ENCODE results near the gene CDK12. TPM values are rescaled to one million over a fixed set of nuclear protein-coding genes. Genes with fewer than 3 reads are reported as not detected.
A peak's percentile ranks its signal among the peaks of the same experiment; 100 is the strongest.

The CDK12 gene
- total and polyA plus RNA-seq, 9 of the 15 experiments (the other 6 are each of a cell fraction or from before 2014, with no cell fraction given), result 3.4 to 65.6 (median 36.8) TPM

DNA sequence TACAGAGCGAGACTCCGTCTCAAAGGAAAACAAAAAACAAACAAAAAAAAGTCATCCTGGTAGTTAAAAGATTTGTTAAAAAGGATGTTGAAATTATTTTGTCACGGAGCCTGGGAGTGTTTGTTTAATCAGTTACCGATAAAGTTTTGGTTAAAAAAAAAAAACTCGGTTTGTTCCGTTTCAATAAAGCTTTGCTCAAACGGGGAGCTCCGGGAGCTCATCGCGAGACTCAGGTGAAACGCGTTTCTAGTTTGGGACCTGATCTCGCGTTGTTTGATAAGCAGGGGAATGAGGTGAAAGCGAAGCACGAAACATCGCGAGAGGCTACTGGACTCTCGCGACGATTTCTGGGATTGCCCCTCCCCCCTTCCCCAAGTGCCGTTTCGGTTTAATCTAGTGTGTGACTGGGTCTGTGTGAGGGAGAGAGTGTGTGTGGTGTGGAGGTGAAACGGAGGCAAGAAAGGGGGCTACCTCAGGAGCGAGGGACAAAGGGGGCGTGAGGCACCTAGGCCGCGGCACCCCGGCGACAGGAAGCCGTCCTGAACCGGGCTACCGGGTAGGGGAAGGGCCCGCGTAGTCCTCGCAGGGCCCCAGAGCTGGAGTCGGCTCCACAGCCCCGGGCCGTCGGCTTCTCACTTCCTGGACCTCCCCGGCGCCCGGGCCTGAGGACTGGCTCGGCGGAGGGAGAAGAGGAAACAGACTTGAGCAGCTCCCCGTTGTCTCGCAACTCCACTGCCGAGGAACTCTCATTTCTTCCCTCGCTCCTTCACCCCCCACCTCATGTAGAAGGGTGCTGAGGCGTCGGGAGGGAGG lies at the start of gene CDK12 (continued):
- TF ChIP-seq ZNF76 (CRISPR knock-in tag; IDR thresholded peaks at IDR 0.05; ENCODE audit: borderline replicate concordance) (peak; percentile 69; the same call in 1 of the 2 replicates), SIN3A (IDR thresholded peaks at IDR 0.05; ENCODE audit: borderline replicate concordance in 2 of 2, control insufficient read depth in 1 of 2, low read depth in 2 of 2, low read length in 2 of 2) (peak; percentile 89 to 96; a peak in 3 of 4 replicates), BDP1 (IDR thresholded peaks at IDR 0.05; ENCODE audit: insufficient read depth, insufficient read length) (no peak), CEBPG (CRISPR knock-in tag; IDR thresholded peaks at IDR 0.05) (no peak), CEBPG (tag; conservative IDR thresholded peaks at IDR 0.05 in 1 of 2, IDR thresholded peaks at IDR 0.05 in 1 of 2) (peak; percentile 16 to 40; a peak in 1 of 4 replicates), ERF (CRISPR knock-in tag; IDR thresholded peaks at IDR 0.05) (peak; percentile 80; the same call in 1 of the 2 replicates), POLR2G (IDR thresholded peaks at IDR 0.05; ENCODE audit: low read depth, low read length) (peak; percentile 94), POLR2AphosphoS2 (IDR thresholded peaks at IDR 0.05; ENCODE audit: low read length) (no peak), CCNT2 (IDR thresholded peaks at IDR 0.05; ENCODE audit: borderline replicate concordance, extremely low read depth, insufficient read length, low read depth, low read length) (peak; percentile 54), SIRT6 (IDR thresholded peaks at IDR 0.05; ENCODE audit: low read depth, low read length) (no peak), CREB1 (IDR thresholded peaks at IDR 0.05) (peak; percentile 57; the same call in 1 of the 2 replicates), CREB1 (CRISPR knock-in tag; IDR thresholded peaks at IDR 0.05) (no peak; the same call in none of the 2 replicates)
- TF ChIP-seq, protein P1, sequence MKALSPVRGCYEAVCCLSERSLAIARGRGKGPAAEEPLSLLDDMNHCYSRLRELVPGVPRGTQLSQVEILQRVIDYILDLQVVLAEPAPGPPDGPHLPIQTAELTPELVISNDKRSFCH (CRISPR knock-in tag; IDR thresholded peaks at IDR 0.05), result no peak
- TF ChIP-seq, protein P1 (tag; IDR thresholded peaks at IDR 0.05), result no peak
- TF ChIP-seq, protein P2, sequence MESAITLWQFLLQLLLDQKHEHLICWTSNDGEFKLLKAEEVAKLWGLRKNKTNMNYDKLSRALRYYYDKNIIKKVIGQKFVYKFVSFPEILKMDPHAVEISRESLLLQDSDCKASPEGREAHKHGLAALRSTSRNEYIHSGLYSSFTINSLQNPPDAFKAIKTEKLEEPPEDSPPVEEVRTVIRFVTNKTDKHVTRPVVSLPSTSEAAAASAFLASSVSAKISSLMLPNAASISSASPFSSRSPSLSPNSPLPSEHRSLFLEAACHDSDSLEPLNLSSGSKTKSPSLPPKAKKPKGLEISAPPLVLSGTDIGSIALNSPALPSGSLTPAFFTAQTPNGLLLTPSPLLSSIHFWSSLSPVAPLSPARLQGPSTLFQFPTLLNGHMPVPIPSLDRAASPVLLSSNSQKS (CRISPR knock-in tag; IDR thresholded peaks at IDR 0.05), result no peak
- TF ChIP-seq, protein P3, sequence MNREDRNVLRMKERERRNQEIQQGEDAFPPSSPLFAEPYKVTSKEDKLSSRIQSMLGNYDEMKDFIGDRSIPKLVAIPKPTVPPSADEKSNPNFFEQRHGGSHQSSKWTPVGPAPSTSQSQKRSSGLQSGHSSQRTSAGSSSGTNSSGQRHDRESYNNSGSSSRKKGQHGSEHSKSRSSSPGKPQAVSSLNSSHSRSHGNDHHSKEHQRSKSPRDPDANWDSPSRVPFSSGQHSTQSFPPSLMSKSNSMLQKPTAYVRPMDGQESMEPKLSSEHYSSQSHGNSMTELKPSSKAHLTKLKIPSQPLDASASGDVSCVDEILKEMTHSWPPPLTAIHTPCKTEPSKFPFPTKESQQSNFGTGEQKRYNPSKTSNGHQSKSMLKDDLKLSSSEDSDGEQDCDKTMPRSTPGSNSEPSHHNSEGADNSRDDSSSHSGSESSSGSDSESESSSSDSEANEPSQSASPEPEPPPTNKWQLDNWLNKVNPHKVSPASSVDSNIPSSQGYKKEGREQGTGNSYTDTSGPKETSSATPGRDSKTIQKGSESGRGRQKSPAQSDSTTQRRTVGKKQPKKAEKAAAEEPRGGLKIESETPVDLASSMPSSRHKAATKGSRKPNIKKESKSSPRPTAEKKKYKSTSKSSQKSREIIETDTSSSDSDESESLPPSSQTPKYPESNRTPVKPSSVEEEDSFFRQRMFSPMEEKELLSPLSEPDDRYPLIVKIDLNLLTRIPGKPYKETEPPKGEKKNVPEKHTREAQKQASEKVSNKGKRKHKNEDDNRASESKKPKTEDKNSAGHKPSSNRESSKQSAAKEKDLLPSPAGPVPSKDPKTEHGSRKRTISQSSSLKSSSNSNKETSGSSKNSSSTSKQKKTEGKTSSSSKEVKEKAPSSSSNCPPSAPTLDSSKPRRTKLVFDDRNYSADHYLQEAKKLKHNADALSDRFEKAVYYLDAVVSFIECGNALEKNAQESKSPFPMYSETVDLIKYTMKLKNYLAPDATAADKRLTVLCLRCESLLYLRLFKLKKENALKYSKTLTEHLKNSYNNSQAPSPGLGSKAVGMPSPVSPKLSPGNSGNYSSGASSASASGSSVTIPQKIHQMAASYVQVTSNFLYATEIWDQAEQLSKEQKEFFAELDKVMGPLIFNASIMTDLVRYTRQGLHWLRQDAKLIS (CRISPR knock-in tag; IDR thresholded peaks at IDR 0.05), result peak; percentile 70; the same call in 1 of the 2 replicates
- TF ChIP-seq, protein P4, sequence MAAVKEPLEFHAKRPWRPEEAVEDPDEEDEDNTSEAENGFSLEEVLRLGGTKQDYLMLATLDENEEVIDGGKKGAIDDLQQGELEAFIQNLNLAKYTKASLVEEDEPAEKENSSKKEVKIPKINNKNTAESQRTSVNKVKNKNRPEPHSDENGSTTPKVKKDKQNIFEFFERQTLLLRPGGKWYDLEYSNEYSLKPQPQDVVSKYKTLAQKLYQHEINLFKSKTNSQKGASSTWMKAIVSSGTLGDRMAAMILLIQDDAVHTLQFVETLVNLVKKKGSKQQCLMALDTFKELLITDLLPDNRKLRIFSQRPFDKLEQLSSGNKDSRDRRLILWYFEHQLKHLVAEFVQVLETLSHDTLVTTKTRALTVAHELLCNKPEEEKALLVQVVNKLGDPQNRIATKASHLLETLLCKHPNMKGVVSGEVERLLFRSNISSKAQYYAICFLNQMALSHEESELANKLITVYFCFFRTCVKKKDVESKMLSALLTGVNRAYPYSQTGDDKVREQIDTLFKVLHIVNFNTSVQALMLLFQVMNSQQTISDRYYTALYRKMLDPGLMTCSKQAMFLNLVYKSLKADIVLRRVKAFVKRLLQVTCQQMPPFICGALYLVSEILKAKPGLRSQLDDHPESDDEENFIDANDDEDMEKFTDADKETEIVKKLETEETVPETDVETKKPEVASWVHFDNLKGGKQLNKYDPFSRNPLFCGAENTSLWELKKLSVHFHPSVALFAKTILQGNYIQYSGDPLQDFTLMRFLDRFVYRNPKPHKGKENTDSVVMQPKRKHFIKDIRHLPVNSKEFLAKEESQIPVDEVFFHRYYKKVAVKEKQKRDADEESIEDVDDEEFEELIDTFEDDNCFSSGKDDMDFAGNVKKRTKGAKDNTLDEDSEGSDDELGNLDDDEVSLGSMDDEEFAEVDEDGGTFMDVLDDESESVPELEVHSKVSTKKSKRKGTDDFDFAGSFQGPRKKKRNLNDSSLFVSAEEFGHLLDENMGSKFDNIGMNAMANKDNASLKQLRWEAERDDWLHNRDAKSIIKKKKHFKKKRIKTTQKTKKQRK (IDR thresholded peaks at IDR 0.05; ENCODE audit: borderline replicate concordance, low read depth, low read length), result no peak

Data from K562 (cell line).